ENCODE data around the gene AP3S2. TPM values are rescaled to one million over a fixed set of nuclear protein-coding genes. Genes with fewer than 3 reads are reported as not detected.

The AP3S2 gene
- total RNA-seq, 2 experiments from 2014 or later = 20.3 to 23.0 TPM

DNA sequence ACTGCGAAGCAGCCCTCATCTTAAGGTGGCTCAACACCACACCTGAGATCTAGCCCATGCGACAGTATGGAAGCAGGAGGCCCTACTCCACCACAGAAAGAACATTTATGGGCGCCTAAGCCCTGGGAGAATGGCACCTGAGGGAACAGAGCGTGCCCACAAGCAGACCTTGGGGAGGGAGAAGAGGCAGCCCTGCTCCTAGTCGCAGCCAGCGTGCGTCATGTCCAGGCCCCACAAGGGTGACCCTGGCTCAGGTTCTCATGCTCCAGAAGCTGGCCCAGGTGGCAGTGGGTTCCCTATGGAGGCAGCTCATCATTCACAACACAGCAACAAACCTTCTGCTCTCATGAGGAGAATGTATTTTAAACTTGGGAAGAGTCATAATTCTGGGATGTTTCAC lies 59.8 kb downstream of the AP3S2 start:
- DNase-seq (no peak), ATAC-seq (no peak)
- no peak overlapping the region for H3K4me3 Mint-ChIP-seq
- peaks cover 10% of the 10 kb centered on the region for H3K36me3 Mint-ChIP-seq (ENCODE audit: low read depth)
- H3K27ac Mint-ChIP-seq = no peak overlapping the region
- H3K9me3 Mint-ChIP-seq = no peaks in the 10 kb centered on the region
- intact Hi-C loops (cut with micrococcal nuclease) = no loop called here
- CTCF ChIA-PET = no interaction called here
- POLR2A ChIA-PET = no interaction called here
- H3K4me1 Mint-ChIP-seq (ENCODE audit: low read depth) = no peaks in the 10 kb centered on the region
- TF ChIP-seq, protein P1, sequence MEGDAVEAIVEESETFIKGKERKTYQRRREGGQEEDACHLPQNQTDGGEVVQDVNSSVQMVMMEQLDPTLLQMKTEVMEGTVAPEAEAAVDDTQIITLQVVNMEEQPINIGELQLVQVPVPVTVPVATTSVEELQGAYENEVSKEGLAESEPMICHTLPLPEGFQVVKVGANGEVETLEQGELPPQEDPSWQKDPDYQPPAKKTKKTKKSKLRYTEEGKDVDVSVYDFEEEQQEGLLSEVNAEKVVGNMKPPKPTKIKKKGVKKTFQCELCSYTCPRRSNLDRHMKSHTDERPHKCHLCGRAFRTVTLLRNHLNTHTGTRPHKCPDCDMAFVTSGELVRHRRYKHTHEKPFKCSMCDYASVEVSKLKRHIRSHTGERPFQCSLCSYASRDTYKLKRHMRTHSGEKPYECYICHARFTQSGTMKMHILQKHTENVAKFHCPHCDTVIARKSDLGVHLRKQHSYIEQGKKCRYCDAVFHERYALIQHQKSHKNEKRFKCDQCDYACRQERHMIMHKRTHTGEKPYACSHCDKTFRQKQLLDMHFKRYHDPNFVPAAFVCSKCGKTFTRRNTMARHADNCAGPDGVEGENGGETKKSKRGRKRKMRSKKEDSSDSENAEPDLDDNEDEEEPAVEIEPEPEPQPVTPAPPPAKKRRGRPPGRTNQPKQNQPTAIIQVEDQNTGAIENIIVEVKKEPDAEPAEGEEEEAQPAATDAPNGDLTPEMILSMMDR (IDR thresholded peaks at IDR 0.05) = no peak
- no peaks in the 10 kb centered on the region for H3K27me3 Mint-ChIP-seq

DNA sequence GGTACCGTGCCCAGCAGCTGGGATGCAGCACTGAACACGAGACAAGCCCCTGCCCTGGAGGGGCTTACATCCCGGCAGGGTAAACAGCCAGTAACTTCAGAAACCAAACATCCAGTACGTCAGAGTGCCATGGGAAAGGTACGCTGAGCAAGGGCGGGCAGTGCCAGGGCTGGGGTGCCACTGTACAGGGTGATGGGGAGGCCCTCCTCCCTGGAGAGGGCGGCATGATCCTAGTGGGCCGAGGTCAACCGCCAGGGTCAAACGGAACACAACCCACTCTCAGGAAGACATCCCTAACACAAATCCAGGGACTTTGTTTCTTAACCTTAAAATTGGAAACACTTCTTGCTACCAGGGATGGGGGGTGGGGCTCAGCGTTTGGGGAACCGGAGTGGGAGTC lies 63.2 kb downstream of the AP3S2 start:
- no peaks in the 10 kb centered on the region for H3K9me3 Mint-ChIP-seq
- H3K27ac Mint-ChIP-seq = no peak overlapping the region
- no peak overlapping the region for H3K4me3 Mint-ChIP-seq
- H3K36me3 Mint-ChIP-seq (ENCODE audit: low read depth) = peaks cover 6% of the 10 kb centered on the region
- ATAC-seq = no peak
- no peaks in the 10 kb centered on the region for H3K27me3 Mint-ChIP-seq
- H3K4me1 Mint-ChIP-seq (ENCODE audit: low read depth) = no peaks in the 10 kb centered on the region
- POLR2A ChIA-PET = no interaction called here
- TF ChIP-seq, protein P1 (IDR thresholded peaks at IDR 0.05) = no peak
- no peak for DNase-seq
- intact Hi-C loops (cut with micrococcal nuclease) = no loop called here
- CTCF ChIA-PET = no interaction called here

DNA sequence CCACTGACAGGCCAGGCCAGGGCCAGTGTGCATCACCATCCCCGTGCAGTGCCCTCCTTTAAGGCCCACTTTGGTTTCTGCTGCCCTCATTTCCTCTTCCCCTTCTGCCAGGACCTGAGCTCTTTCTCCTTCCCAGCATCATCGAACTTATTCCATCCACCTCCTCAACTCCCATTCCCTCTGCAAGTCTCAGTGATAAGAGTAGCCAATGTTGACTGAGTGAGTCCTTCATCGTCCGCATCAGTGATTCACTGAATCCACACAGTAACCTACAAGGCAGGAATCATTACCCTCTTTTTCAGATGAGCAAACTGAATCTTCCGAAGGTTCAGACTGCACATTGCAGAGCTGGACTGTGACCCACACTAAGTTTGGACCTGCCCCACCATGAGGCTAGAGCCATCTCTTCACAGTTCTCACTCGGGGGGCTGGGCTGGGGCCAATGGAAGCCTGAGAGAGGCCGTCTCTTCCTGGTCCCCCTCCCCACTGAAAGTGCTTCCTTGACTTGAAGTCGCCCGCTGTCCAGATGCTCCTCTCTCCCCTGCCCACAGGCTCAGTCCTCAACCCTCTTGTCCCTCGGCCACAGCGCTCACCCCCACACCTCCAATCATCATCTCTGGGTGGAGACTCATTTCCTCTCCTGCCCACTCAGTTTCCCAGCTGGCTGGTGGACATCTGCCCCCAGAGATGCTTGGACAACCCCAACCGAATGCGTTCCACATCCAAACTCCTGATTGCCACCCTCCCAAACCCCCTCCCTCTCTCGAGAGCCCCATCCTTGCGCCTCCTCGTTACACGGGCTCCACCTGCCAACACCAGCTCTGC lies 64.0 kb downstream of the AP3S2 start:
- H3K36me3 Mint-ChIP-seq (ENCODE audit: low read depth) = peaks cover 1% of the 10 kb centered on the region
- H3K4me1 Mint-ChIP-seq (ENCODE audit: low read depth) = no peaks in the 10 kb centered on the region
- H3K9me3 Mint-ChIP-seq = no peaks in the 10 kb centered on the region
- CTCF ChIA-PET = no interaction called here
- ATAC-seq = no peak
- no peak overlapping the region for H3K27ac Mint-ChIP-seq
- no peaks in the 10 kb centered on the region for H3K27me3 Mint-ChIP-seq
- TF ChIP-seq, protein P1 (IDR thresholded peaks at IDR 0.05) = no peak
- intact Hi-C loops (cut with micrococcal nuclease) = no loop called here
- no peak for DNase-seq
- H3K4me3 Mint-ChIP-seq = no peak overlapping the region
- POLR2A ChIA-PET = no interaction called here

DNA sequence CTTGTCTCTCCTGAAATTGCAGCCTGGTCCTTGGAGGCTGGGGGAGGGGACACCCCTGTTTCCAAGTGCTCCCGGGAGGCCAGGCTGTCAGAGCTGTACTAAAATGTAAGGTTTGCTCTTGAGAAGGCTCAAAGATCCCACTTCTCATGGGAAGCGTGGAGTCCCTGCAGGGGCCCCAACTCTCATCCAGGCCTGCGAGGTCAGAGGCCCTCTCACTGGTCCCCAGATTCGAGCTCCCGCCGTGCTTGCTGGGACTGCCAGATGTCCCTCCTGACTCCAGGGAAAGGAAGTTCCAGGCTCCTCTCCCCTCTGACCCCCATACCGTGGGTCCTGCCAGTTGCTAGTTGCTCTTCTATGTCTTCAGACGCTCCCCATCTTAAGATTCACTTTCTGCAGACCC lies 64.6 kb downstream of the AP3S2 start:
- Mint-ChIP-seq H3K27me3 (no peaks in the 10 kb centered on the region), H3K27ac (no peak overlapping the region), H3K9me3 (no peaks in the 10 kb centered on the region), H3K36me3 (ENCODE audit: low read depth) (no peaks in the 10 kb centered on the region), H3K4me1 (ENCODE audit: low read depth) (no peaks in the 10 kb centered on the region), H3K4me3 (no peak overlapping the region)
- ChIA-PET CTCF (no interaction called here), POLR2A (no interaction called here)
- intact Hi-C loops (cut with micrococcal nuclease) = no loop called here
- no peak for ATAC-seq
- DNase-seq = no peak
- TF ChIP-seq, protein P1 (IDR thresholded peaks at IDR 0.05) = no peak

DNA sequence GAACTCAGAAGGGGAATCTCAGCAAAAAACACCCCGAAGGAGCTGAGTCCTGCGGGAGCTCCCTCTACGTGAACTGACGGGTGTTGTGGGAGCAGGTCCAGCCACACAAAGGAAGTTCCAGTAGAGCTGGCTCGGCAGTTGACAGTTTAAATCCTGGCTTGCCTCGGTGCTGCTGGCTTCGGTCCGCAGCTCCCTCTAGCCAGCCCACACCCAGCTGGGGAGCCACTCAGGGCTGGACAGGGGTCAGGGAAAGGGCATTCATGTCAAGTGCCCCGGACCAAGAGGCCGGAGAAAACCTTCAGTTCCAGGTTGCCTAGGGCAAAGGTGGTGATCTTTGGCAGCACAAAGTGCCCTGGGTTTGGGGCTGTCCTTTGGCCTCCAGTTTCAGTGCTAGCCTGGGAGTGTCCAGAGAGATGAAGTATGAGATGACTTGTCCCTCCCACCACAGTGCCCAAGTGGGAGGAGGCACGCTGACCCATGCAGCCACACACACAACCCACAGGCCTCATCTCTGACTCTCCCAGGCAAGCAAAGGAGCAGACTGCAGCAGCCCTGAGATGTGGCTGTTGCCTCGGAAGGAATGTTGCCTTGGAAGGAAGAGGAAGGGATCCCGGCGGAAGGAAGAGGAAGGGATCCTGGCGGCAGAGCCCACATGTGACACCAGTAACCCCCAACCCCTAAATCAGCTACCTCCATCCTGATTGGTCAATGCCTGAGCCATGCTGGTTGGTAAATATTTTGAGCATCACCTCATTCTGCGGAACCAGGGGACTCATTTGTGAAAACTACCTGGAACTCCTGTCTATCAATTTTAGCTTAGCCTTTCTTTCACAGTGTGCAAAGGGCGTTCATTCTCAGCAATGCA lies 65.3 kb downstream of the AP3S2 start:
- TF ChIP-seq, protein P1 (IDR thresholded peaks at IDR 0.05) = no peak
- Mint-ChIP-seq H3K36me3 (ENCODE audit: low read depth) (no peaks in the 10 kb centered on the region), H3K9me3 (no peaks in the 10 kb centered on the region), H3K27me3 (no peaks in the 10 kb centered on the region), H3K4me1 (ENCODE audit: low read depth) (no peaks in the 10 kb centered on the region), H3K4me3 (no peak overlapping the region), H3K27ac (no peak overlapping the region)
- CTCF ChIA-PET = interaction anchor here (1.2 kb wide), 1 partner anchor 14 kb away, joined by 3 read pairs; the partner anchor contains the start of gene ANPEP
- POLR2A ChIA-PET = interaction anchor here (0.6 kb wide), 1 partner anchor 10 kb away, joined by 3 read pairs; no protein-coding TSS in a partner anchor
- intact Hi-C loops (cut with micrococcal nuclease) = no loop called here
- ATAC-seq (no peak), DNase-seq (no peak)
